Thoracic aorta (tissue), 2 donors: ENCODE measurements around the gene SUN5. TPM values are rescaled to one million over a fixed set of nuclear protein-coding genes. Genes with fewer than 3 reads are reported as not detected.

Experiments
- ATAC-seq: fragments of 150-250 bp; one replicate; pipeline ENCODE4 v1.8.0; 2017; ENCODE audit warnings: low read depth; ENCODE audit not compliant: insufficient number of reproducible peaks, low FRiP score
- DNase-seq: peaks from one replicate; pipeline ENCODE4 v3.0.0-alpha.2; 2020; ENCODE audit warnings: low spot score
- H3K27ac ChIP-seq, 2 donors: fragments of 200-600 bp; sonication (generic); 1 replicate in 1 of 2; 2 replicates in 1 of 2; pipeline ENCODE4 v1.5.1; 2016; ENCODE audit warnings: mild to moderate bottlenecking in 2 of 2, moderate library complexity in 2 of 2
- H3K27me3 ChIP-seq: fragments of 200-600 bp; sonication (generic); replicated peaks from 2 replicates; pipeline ENCODE4 v1.6.0; 2016; ENCODE audit warnings: mild to moderate bottlenecking; ENCODE audit not compliant: insufficient read depth
- H3K36me3 ChIP-seq: fragments of 200-600 bp; sonication (generic); one replicate; pipeline ENCODE4 v1.5.1; 2016
- H3K4me1 ChIP-seq, 2 donors: fragments of 200-600 bp; sonication (generic); 1 replicate in 1 of 2; 2 replicates in 1 of 2; pipeline versions ENCODE4 v1.5.1 to v1.6.0; 2016; ENCODE audit warnings: low read depth in 2 of 2, mild to moderate bottlenecking in 1 of 2; ENCODE audit not compliant: control insufficient read depth in 1 of 2
- H3K4me3 ChIP-seq: fragments of 200-600 bp; sonication (generic); 2 replicates; pipeline ENCODE4 v1.5.1; 2016; ENCODE audit warnings: mild to moderate bottlenecking
- H3K9me3 ChIP-seq: fragments of 200-600 bp; sonication (generic); 2 replicates; pipeline ENCODE4 v1.5.1; 2016
- CTCF ChIP-seq: fragments of 200-600 bp; sonication (generic); IDR thresholded peaks from one replicate; pipeline ENCODE4 v1.5.1; 2019; ENCODE audit warnings: antibody characterized with exemption
- total RNA-seq, 2 donors: library from RNA; depleted of rRNA; stranded (reverse); fragments of >200 nt; gene quantifications; one replicate each; pipeline versions ENCODE4 v1.1.0 to v1.2.3, GENCODE V29; 2016

The SUN5 gene
- total RNA-seq, 2 donors from 2014 or later, result not detected

- Histone ChIP-seq H3K9me3 (peaks cover 15% of the 10 kb centered on the region), H3K4me1 (no peaks in the 10 kb centered on the region), H3K4me3 (no peak overlapping the region), H3K27ac (no peak overlapping the region), H3K27me3 (no peaks in the 10 kb centered on the region), H3K36me3 (no peaks in the 10 kb centered on the region)
- no peak for TF ChIP-seq CTCF
- DNase-seq, result no peak
- no peak for ATAC-seq
These were observed 39.5 kb upstream of the SUN5 start for GRCh38 chr20:33043731-33044181.

GRCh38 chr20:33042983-33043730, 38.9 kb upstream of the SUN5 start:
- Histone ChIP-seq H3K27ac (no peak overlapping the region), H3K4me3 (no peak overlapping the region), H3K4me1 (no peaks in the 10 kb centered on the region), H3K27me3 (no peaks in the 10 kb centered on the region), H3K36me3 (no peaks in the 10 kb centered on the region), H3K9me3 (peaks cover 15% of the 10 kb centered on the region)
- DNase-seq (no peak), ATAC-seq (no peak)
- TF ChIP-seq CTCF, result no peak

- H3K4me1 ChIP-seq, result no peaks in the 10 kb centered on the region
- DNase-seq, result no peak
These were observed 38.2 kb upstream of the SUN5 start for GRCh38 chr20:33042430-33042829.

GRCh38 chr20:33038243-33038642, 34.0 kb upstream of the SUN5 start:
- DNase-seq (no peak), ATAC-seq (no peak)
- Histone ChIP-seq H3K9me3 (no peaks in the 10 kb centered on the region), H3K27me3 (no peaks in the 10 kb centered on the region), H3K27ac (no peak overlapping the region), H3K4me3 (no peak overlapping the region), H3K4me1 (no peaks in the 10 kb centered on the region), H3K36me3 (no peaks in the 10 kb centered on the region)
- no peak for TF ChIP-seq CTCF

More at GRCh38 chr20:33042430-33042829, 38.2 kb upstream of the SUN5 start:
- H3K4me3 ChIP-seq, result no peak overlapping the region
- H3K36me3 ChIP-seq, result no peaks in the 10 kb centered on the region
- ATAC-seq, result no peak
- no peak for TF ChIP-seq CTCF
- H3K27me3 ChIP-seq, result no peaks in the 10 kb centered on the region
- H3K9me3 ChIP-seq, result peaks cover 15% of the 10 kb centered on the region
- no peak overlapping the region for H3K27ac ChIP-seq

- no peak for TF ChIP-seq CTCF
- Histone ChIP-seq H3K4me3 (no peak overlapping the region), H3K9me3 (no peaks in the 10 kb centered on the region), H3K4me1 (no peaks in the 10 kb centered on the region), H3K27ac (no peak overlapping the region), H3K36me3 (no peaks in the 10 kb centered on the region), H3K27me3 (no peaks in the 10 kb centered on the region)
- ATAC-seq (no peak), DNase-seq (no peak)
These were observed 33.2 kb upstream of the SUN5 start for GRCh38 chr20:33037456-33037855.
